ENCODE results near the gene DCP1B.

DCP1B gene

GRCh38 chr12:2004113-2004929 lies at the start of gene DCP1B:
Gene DCP1B, minus strand, starts transcription at chr12:2004457. Its CDS starts 26 bp downstream, at chr12:2004431.
- no peak for TF ChIP-seq GATA2 (IDR thresholded peaks at IDR 0.05; ENCODE audit: low read depth, low read length)
- TF ChIP-seq GATA3 (IDR thresholded peaks at IDR 0.05; ENCODE audit: low read depth, low read length), result no peak

GRCh38 chr12:2053691-2054090 lies 49.4 kb upstream of the DCP1B start:
- TF ChIP-seq GATA3 (IDR thresholded peaks at IDR 0.05; ENCODE audit: low read depth, low read length) (no peak), GATA2 (IDR thresholded peaks at IDR 0.05; ENCODE audit: low read depth, low read length) (no peak)

- no peak for TF ChIP-seq GATA3 (IDR thresholded peaks at IDR 0.05; ENCODE audit: low read depth, low read length)
- TF ChIP-seq GATA2 (IDR thresholded peaks at IDR 0.05; ENCODE audit: low read depth, low read length), result no peak
Observed at GRCh38 chr12:2052826-2053678, 48.8 kb upstream of the DCP1B start, which contains the start of gene CACNA1C. Gene CACNA1C, plus strand, starts transcription at chr12:2052987. Its CDS starts 576 bp downstream, at chr12:2053563.

- no peak for TF ChIP-seq GATA2 (IDR thresholded peaks at IDR 0.05; ENCODE audit: low read depth, low read length)
- TF ChIP-seq GATA3 (IDR thresholded peaks at IDR 0.05; ENCODE audit: low read depth, low read length), result no peak
Observed at GRCh38 chr12:2051700-2052621, 47.7 kb upstream of the DCP1B start.

- TF ChIP-seq GATA3 (IDR thresholded peaks at IDR 0.05; ENCODE audit: low read depth, low read length) (no peak), GATA2 (IDR thresholded peaks at IDR 0.05; ENCODE audit: low read depth, low read length) (no peak)
Observed at GRCh38 chr12:2049604-2050540, 45.6 kb upstream of the DCP1B start.

- no peak for TF ChIP-seq GATA2 (IDR thresholded peaks at IDR 0.05; ENCODE audit: low read depth, low read length)
- TF ChIP-seq GATA3 (IDR thresholded peaks at IDR 0.05; ENCODE audit: low read depth, low read length), result no peak
Observed at GRCh38 chr12:2047752-2048151, 43.5 kb upstream of the DCP1B start.

GRCh38 chr12:2046957-2047356 lies 42.7 kb upstream of the DCP1B start:
- TF ChIP-seq GATA3 (IDR thresholded peaks at IDR 0.05; ENCODE audit: low read depth, low read length) (no peak), GATA2 (IDR thresholded peaks at IDR 0.05; ENCODE audit: low read depth, low read length) (no peak)

GRCh38 chr12:2044165-2044564 lies 39.9 kb upstream of the DCP1B start:
- TF ChIP-seq GATA2 (IDR thresholded peaks at IDR 0.05; ENCODE audit: low read depth, low read length) (no peak), GATA3 (IDR thresholded peaks at IDR 0.05; ENCODE audit: low read depth, low read length) (no peak)

- TF ChIP-seq GATA3 (IDR thresholded peaks at IDR 0.05; ENCODE audit: low read depth, low read length) (no peak), GATA2 (IDR thresholded peaks at IDR 0.05; ENCODE audit: low read depth, low read length) (no peak)
Observed at GRCh38 chr12:2043054-2043453, 38.8 kb upstream of the DCP1B start.

- TF ChIP-seq GATA3 (IDR thresholded peaks at IDR 0.05; ENCODE audit: low read depth, low read length), result no peak
- TF ChIP-seq GATA2 (IDR thresholded peaks at IDR 0.05; ENCODE audit: low read depth, low read length), result no peak
Observed at GRCh38 chr12:2039034-2039433, 34.8 kb upstream of the DCP1B start.

- TF ChIP-seq GATA3 (IDR thresholded peaks at IDR 0.05; ENCODE audit: low read depth, low read length) (no peak), GATA2 (IDR thresholded peaks at IDR 0.05; ENCODE audit: low read depth, low read length) (no peak)
Observed at GRCh38 chr12:2035431-2036055, 31.3 kb upstream of the DCP1B start.

Measured in SH-SY5Y (cell line).